HL-60 (cell line): ENCODE data around the gene CMIP.
A peak's percentile ranks its signal among the peaks of the same experiment; 100 is the strongest.

Experiments used
- DNase-seq, 2 experiments: peaks; one replicate each; pipeline ENCODE4 v3.0.0-alpha.2; 2010 to 2020; ENCODE audit warnings: low read depth in 1 of 2, low spot score in 1 of 2
- H3K27ac ChIP-seq: fragments of 250-450 bp; sonication (Bioruptor Pico); replicated peaks from 2 replicates; pipeline ENCODE4 v1.5.1; 2020; ENCODE audit warnings: mild to moderate bottlenecking, moderate library complexity
- H3K27me3 ChIP-seq: fragments of 250-450 bp; sonication (Bioruptor Pico); 2 replicates; pipeline ENCODE4 v1.5.1; 2021; ENCODE audit warnings: mild to moderate bottlenecking, moderate library complexity; ENCODE audit not compliant: insufficient read depth, poor library complexity, severe bottlenecking
- H3K4me3 ChIP-seq: replicated peaks from 2 replicates; pipeline ENCODE4 v1.5.1; 2011; ENCODE audit warnings: mild to moderate bottlenecking, control low read depth, low read length; ENCODE audit not compliant: insufficient read depth
- CTCF ChIP-seq: IDR thresholded peaks from one replicate; pipeline ENCODE4 v1.5.1; 2011; ENCODE audit warnings: low read length, control low read depth, inconsistent platforms; ENCODE audit not compliant: insufficient read depth
- GABPA ChIP-seq: IDR thresholded peaks from 2 replicates; pipeline ENCODE4 v1.6.1; 2012; ENCODE audit warnings: low read depth
- POLR2AphosphoS5 ChIP-seq: IDR thresholded peaks from 2 replicates; pipeline ENCODE4 v1.6.1; 2012; ENCODE audit warnings: low read depth
- REST ChIP-seq: IDR thresholded peaks from 2 replicates; pipeline ENCODE4 v1.6.1; 2012; ENCODE audit warnings: low read depth; ENCODE audit not compliant: insufficient replicate concordance
- SPI1 ChIP-seq: IDR thresholded peaks from 2 replicates; pipeline ENCODE4 v1.6.1; 2012; ENCODE audit warnings: low read depth, mild to moderate bottlenecking, borderline replicate concordance

The CMIP gene

DNA sequence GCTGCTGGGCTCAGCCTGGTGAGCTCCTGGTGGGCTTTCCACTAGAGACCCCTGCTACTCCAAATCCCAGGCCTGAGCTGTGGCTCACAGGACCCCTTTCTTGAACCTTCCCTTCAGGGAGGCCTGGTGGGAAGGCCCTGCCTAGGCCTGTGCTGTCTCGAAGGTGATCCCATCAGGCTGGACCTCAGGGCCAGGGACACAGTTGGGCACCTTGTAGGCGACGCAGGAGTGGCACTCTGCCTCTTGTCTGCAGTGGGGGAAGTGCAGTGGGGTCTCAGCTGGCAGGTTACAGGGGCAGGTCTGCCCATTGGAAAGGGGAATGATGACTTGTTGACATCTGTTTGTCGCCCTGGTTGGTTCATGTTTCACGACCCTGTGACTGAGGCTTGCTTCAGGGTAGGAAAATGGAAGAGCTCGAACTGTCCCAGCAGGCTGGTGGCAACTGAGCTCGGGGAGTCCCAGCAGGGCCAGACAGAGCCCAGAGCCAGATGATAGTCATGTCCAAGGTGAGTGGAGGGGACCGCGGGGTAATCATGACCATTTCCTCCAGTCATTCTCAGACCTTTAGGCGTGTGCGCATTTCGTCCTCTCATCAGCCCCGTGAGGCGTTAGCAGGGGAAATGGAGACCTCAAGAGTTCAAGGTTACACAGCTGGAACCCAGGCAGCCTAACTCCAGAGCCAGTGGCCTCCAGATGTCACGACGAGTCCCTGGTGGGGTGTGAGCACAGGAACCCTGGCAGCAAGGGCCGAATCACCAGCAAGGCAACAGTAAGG is 11.3 kb downstream of the CMIP start:
- TF ChIP-seq REST (no peak), POLR2AphosphoS5 (no peak), SPI1 (no peak), GABPA (no peak), CTCF (no peak)
- Histone ChIP-seq H3K27ac (no peak overlapping the region), H3K4me3 (no peak overlapping the region), H3K27me3 (no peaks in the 10 kb centered on the region)
- DNase-seq: no peak

DNA sequence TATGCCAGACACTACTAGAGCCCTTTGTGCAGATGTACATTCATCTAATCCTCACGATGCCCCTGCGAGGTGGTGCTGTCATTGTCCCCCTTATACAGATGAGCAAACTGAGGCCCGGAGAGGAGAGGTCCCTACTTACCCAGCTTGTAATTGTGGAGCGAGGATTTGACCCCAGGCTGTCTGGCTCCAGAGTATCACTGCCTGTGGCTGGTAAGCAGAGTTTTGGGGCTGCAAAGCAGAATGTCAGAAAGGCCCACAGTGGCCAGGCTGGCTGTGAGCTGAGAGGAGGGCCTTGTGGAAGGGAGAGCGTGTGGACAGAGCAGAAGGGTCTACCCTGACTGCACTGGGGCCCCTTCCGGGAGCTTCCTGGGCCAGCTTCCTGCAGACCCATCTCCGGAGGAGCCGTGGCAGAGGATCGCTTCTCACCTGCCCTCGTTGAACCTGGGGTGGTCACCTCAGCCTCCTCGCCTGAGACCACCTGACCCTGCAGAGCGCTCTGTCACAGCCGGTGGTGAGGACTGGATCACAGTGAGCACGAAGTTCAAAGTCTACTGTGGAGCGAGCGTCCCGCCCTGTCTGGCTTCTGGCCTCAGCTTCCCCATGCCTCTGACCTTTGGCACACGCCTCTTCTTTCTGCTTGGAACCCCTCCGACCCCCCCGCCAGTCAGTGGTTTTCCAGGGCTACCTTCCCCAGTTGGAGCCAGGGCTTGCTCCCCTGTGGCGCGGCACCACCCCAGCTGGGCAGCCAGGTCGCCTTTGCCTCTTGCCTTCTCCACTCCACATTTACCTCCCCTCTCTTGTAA is 12.1 kb downstream of the CMIP start:
- no peaks in the 10 kb centered on the region for H3K27me3 ChIP-seq
- TF ChIP-seq POLR2AphosphoS5 (no peak), GABPA (no peak), CTCF (no peak), SPI1 (no peak), REST (no peak)
- H3K4me3 ChIP-seq: no peak overlapping the region
- no peak for DNase-seq
- no peak overlapping the region for H3K27ac ChIP-seq

DNA sequence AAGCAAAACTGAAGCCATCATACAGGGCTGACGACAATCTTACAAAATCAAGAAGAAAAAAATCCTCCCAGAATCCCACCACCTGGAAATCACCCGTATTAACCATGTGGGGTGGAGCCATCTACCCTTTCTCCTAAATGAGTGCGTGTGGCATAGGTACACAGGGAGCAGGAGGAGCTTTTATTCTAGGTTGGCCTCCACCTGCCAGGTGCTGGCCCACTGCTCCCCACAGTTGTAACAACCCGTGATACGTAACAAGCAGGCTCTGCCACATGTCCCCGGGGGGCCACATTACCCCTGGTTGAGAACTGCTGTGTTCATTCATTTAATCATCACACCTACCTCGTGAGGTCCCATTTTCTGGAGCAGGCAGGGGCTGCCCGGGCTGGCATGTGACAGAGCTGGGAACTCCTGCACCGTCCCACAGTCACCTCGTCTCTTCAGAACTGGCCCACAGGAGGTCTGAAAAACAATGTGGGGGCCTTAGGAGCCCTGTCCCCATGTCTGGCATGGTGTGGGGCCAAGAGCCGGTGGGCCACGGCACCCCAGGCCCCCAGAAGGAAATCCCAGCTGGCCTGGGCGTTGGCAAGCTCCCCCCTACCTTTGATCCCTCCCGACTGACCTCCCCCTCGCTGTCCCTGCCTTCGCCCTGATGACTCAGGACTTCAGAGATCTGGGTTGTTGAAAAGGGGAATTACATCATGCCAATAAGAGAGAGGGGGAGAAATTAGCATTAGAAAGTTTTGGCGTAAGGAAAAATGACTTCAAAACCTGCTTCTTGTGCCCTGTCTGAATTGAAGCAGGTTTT is 12.9 kb downstream of the CMIP start:
- no peak for DNase-seq
- no peaks in the 10 kb centered on the region for H3K27me3 ChIP-seq
- H3K4me3 ChIP-seq: no peak overlapping the region
- TF ChIP-seq SPI1 (no peak), CTCF (no peak)
- H3K27ac ChIP-seq: peak overlapping the region; percentile 34; the same call in 1 of the 2 replicates
